HG02571 (cell line): Measurements from ENCODE around the gene IL12RB1.
"Not testable (repeated sequence)": the region's sequence is repeated elsewhere in the genome, so short reads cannot be mapped to it uniquely, and the experiment has no call there.

Experiments used
- ATAC-seq: cut with Tn5 transposase; IDR thresholded peaks from one replicate; pipeline ENCODE4 v1.9.1; 2021; ENCODE audit warnings: mild to moderate bottlenecking, moderate library complexity; ENCODE audit not compliant: unreplicated experiment

IL12RB1 gene

DNA sequence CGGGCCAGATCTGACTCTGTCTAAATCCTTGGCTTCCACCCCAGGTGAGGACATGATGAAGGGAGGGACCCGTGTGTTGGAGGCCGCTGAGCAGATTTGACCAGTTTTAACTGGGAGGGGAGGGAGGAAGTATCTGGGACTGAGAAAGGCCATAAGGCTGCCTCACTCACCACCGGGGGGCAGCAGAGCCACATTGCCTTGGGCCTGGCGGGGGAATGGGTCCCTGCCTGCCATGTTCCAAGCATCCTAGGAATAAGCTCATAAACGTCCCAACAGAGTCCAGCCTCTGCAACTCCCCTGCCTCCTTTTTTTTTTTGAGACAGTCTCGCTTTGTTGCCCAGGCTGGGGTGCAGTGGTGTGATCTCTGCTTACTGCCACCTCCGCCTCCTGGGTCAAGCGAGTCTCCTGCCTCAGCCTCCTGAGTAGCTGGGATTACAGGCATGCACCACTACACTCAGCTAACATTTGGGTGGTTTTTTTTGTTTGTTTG, 26.3 kb upstream of the IL12RB1 start:
- ATAC-seq = no peak

- ATAC-seq = no peak
These were observed 24.0 kb upstream of the IL12RB1 start for GRCh38 chr19:18110609-18111232.

- ATAC-seq = no peak
These were observed 23.2 kb upstream of the IL12RB1 start for GRCh38 chr19:18109733-18110608.

- ATAC-seq = no peak
These were observed 22.6 kb upstream of the IL12RB1 start for GRCh38 chr19:18109341-18109732.

DNA sequence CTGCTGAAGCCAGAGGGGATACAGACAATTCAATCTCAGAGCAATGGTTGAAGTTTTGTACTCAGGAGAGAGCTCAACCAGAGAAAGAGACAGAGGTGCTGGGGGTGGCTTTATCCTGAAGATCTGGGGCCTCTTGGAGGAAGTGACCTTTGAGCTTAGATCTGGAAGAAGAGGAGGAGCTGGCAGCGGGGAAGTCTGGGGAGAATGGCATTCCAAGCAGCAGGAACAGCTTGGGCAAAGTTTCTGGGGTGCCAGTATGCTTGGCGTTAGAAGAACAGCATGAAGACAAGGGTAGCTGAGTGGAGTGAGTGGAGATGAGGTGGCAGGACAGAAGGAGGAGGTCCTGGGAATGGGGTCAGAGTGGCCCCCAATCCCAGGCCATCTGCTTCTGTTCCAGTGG, 22.2 kb upstream of the IL12RB1 start:
- no peak for ATAC-seq

- no peak for ATAC-seq
These were observed 20.5 kb upstream of the IL12RB1 start for GRCh38 chr19:18107235-18107634.

GRCh38 chr19:18105259-18105658, 18.5 kb upstream of the IL12RB1 start:
- ATAC-seq = not testable (repeated sequence)

DNA sequence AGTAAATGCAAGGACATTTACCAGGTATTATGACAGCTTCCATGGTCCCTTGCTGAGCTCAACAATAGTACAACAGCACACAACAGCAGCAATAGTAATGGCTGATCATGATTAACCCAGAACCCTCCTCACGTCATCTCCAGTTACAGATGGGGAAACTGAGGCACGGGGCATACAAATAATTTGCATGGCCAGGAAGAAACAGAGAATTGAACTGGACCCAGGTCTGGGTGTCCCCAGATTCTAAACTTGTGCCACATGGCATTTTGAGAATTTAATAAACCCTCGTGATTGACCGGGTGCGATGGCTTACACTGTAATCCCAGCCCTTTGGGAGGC, 18.0 kb upstream of the IL12RB1 start:
- ATAC-seq = no peak

- ATAC-seq = no peak
These were observed 16.3 kb upstream of the IL12RB1 start for GRCh38 chr19:18102916-18103542.

DNA sequence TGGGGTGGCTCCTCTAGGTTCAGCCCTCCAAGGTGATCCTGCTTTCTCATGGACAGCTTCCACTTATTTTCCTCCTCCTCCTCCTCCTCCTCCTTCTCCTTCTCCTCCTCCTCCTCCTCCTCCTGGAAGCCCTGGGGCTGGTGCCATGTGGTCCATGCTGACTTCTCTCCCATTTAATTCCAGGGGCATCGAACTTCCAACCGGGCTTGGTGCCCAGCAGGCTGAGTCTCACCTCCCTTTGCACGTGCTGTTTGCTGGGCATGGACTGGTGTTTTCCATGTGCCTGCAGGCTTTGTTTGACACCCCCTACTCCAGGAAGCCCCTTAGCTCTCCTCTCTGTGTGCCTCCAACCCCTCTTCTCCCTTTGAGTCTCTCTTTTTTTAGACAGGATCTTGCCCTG, 14.5 kb upstream of the IL12RB1 start:
- no peak for ATAC-seq

DNA sequence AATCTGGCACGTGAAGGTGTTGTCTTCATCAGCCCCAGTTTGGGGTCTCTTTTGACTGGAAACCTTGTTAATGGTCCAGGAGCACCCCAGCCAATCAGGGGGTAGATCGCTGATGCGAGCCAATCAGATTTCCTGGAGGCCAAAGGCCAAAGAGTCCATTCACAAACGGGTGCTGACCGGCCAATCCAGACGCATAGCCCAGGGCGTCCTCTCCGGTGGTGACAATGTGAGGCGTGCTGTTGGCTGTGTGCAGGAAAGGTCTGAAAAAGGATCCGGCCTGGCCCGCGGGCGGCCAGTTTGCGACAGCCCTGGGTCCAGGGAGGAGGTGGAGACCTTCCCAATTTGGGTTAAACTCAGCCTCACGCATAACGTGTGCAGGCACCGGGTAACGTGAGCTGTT, 14.0 kb upstream of the IL12RB1 start:
- no peak for ATAC-seq

- ATAC-seq = no peak
These were observed 12.9 kb upstream of the IL12RB1 start for GRCh38 chr19:18099623-18099995.

DNA sequence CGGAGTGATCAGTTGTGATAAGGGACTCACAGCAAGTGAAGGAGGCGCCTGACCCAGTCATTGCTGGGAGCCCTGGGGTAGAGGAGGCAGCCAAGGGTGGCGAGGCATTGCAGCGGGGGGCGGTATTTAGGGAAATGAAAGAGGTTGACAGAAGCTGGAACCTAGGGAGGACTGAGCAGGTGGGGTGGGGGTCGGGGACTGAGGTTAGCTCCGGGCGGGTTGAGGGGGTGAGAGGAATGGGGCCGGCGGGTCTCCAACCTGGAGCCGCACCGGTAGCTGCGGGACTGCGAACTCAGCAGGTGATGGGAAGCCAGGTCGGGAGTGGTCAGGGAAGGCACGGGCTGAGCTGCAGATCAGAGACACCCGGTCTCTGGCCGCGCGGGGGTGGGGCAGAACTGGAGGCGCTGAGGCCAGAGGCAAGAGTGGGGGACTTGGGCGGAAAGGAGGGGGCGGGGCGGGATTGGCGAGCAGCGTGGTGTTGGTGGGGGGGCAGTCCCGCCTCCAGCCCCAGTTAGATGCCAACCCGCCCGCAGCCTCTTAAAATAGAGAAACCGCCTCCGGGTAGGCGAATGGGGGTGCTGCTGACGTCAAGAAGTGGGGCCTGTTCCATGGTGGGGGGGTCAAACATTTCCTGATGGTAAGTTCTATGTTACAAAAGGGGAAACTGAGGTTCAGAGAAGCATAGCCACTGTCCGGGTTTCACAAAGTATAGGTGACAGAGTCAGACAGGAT, 12.3 kb upstream of the IL12RB1 start:
- no peak for ATAC-seq

GRCh38 chr19:18097993-18098890, 11.5 kb upstream of the IL12RB1 start:
- ATAC-seq = no peak

GRCh38 chr19:18097217-18097992, 10.7 kb upstream of the IL12RB1 start, which contains the start of gene MAST3:
Gene MAST3, plus strand, starts transcription at chr19:18097778. Its CDS starts 15 bp downstream, at chr19:18097793.
- no peak for ATAC-seq

DNA sequence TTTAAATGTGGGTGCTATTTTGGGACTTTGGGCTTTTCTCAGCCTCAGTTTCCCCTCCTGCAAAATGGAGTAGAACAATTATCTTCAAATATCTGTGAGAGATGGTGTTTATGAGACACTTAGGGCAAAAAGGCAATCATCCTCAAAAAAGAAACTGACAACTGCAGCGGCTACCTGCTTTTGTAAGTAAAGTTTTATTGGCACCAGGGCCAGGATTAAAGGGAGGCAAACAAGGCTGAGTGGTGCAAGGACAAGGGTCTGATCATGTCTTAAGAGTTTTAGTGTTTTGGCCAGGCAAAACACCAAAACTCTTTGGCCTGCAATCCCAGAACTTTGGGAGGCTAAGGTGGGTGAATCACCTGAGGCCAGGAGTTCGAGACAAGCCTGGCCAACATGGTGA, 9.5 kb upstream of the IL12RB1 start:
- ATAC-seq = no peak

- ATAC-seq = no peak
These were observed 6.9 kb upstream of the IL12RB1 start for GRCh38 chr19:18093439-18094161.

DNA sequence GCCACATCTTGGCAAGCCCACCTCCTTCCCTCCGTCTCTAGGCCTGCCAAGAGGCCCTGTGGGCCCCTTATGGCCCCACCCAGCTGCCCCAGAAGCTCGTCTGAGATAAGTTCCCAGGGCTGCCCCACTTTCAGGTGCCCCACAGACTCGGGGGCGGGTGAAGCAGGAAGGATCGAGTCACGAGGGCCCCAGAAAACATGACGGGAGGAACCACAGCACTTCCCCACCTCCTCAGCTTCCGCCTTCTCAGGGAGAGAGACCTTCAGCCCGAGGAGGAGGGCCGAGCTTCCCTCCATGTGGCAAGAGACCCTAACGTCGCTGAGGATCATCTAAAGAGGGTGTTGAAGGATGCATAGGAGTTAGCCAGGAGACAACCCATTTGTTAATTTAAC, 4.5 kb upstream of the IL12RB1 start:
- ATAC-seq = no peak
